HG03280 (cell line): ENCODE data around the gene RABGGTB.
"Not testable (repeated sequence)": the region's sequence is repeated elsewhere in the genome, so short reads cannot be mapped to it uniquely, and the experiment has no call there.

Experiments used
- ATAC-seq: cut with Tn5 transposase; IDR thresholded peaks from one replicate; pipeline ENCODE4 v1.9.1; 2021; ENCODE audit warnings: mild to moderate bottlenecking, moderate library complexity; ENCODE audit not compliant: unreplicated experiment

The RABGGTB gene

DNA sequence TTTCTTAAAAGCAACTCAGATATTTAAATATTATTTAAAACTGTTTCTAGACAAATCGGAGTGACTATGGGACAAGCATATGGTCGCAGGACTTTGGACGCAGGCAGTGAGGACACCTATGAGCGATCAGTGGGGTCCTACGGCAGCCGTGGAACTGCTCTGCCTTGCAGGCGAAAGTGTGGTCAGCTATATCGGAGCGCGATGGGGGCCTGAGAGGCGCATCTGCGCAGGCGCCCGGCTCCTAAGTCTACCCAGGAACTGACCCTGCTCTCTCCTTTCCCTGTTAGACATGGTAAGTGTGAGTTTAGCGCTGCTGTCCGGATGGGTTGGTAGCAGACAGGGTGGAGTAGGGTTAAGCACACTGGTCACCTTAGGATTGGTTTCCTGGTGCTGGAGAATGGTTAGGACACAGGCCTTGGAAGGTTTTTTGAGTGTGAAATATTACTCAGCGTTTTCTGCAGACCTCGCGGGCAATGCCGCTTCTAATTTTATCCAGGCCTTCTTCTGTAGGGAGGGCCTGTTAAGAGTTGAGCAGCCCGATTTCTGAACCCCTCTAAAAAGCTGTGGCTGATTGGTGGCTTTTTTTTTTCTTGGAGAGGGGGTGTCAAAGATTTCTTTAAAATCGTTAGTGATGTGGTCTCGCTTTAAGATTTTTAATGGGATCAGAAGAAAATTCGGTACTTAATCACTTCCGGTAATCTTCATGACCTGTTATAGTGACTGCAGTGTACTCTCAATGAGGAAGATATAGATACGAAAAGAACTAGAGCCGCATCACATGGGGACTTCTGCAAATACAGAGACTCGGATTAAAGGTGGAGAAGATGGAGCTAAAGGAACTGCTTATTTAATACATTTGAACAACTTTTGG, at the start of gene RABGGTB:
Gene RABGGTB, plus strand, starts transcription at position 274 of the 871 bp plus-strand sequence. Its CDS starts 16 bp downstream, at position 290.
- peak; percentile 78 for ATAC-seq

DNA sequence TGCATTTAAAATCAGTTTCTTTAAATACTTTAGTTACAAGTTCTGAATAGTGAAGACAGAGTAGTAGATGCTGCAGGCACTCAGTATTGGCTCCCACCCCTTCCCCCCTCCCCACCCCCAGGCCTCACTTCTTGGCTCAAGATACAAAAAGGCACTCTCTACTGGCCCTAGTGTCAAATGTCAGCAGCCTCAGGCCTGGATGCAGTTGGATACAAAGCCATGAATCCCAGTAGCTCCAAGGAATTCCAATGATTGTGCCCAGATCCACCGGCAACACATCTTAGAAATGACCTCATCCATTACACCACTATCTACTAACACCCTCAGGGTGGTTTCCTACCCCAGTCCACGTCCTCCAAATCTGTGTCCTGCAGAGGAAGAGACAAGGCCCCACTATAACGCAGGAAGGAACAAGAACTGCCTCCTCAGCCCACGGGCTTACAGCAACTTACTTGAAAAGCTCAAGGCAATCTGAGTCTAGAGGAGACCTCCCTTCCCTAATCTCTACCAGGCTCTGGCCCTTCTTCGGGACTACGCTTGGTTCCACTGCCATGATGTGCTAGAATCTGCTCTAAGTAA, 43.9 kb upstream of the RABGGTB start:
- no peak for ATAC-seq

DNA sequence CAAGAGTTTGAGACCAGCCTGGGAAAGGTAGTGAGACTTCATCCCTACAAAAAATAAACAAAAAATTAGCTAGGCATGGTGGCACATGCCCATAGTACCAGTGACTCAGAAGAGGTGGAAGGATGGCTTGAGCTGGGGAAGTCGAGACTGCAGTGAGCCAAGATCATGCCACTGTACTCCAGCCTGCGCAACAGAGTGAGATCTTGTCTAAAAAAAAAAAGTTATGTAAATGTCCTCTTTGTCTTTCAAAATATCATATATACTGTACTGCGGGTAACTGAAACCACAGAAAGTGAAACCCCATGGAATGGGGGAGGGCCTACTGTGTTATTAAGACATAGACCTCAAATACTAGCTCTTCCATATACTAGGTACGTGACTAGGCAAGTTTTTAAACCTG, 40.8 kb upstream of the RABGGTB start:
- peak; percentile 54 for ATAC-seq

DNA sequence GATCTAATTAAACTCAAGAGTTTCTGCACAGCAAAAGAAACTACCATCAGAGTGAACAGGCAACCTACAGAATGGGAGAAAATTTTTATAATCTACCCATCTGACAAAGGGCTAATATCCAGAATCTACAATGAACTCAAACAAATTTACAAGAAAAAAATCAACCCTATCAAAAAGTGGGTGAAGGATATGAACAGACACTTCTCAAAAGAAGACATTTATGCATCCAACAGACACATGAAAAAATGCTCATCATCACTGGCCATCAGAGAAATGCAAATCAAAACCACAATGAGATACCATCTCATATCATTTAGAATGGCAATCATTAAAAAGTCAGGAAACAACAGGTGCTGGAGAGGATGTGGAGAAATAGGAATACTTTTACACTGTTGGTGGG, 28.8 kb upstream of the RABGGTB start:
- not testable (repeated sequence) for ATAC-seq

DNA sequence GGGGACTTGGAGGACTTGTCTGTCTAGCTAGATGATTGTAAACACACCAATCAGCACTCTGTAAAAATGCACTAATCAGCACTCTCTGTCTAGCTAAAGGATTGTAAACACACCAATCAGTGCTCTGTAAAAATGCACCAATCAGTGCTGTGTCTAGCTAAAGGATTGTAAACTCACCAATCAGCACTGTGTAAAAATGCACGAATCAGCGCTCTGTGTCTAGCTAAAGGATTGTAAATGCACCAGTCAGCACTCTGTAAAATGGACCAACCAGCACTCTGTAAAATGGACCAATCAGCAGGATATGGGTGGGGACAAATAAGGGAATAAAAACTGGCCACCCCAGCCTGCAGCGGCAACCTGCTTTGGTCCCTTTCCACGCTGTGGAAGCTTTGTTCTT, 27.5 kb upstream of the RABGGTB start:
- ATAC-seq, result not testable (repeated sequence)

DNA sequence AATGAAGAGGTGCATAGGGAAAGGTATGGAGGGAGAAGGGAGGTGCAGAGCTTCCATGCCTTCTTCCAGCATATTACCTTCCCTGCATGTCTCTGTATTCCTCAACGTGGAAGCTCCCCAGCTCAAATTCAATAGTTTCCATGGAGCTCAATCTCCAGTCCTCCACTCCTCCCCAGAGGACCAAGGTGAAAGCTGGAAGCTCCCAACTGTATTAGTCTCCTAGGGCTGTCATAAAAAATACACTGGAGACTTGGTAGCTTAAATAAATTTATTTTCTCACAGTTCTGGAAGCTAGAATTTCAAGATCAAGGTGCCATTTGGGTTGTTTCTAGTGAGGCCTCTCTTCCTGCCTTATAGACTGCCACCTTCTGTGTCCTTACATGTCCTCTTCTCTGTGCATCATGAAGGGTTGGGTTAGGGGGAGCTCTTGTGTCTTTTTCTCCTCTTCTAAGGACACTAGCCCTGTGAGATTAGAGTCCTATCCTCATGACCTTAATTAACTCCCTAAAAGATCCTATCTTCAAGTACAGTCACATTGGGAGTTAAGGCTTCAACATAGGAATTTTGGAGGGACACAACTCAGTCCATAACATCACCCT, 21.9 kb upstream of the RABGGTB start:
- no peak for ATAC-seq

DNA sequence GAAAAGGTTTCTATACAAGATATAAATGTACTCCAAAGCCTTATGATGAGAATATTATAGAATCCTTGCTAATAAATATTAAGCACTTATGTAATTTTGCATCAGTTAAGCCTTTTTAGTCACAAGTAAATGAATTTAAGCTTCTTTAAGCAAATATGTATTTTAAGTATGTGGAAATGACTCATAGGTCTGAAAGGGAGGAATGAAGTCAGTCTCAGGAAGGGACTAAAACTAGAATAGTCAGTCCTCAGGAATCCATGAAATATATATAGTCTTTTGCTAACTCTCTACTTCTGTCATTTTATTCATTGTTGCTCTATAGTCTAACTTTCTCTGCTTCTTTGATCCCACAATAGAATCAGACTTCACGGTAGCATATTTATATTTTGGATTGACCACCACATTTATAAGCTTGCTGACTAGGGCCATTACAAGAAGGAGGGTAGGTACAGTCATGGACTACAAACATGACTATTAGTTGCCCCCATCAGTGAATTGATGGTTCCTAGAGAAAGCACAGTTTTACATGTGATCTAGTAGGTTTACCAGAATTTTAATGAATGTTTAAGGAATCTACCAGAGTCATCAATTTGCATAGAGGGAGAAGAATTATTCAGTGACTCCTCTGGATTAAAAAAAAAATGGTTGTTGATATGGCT, 20.2 kb upstream of the RABGGTB start:
- no peak for ATAC-seq

DNA sequence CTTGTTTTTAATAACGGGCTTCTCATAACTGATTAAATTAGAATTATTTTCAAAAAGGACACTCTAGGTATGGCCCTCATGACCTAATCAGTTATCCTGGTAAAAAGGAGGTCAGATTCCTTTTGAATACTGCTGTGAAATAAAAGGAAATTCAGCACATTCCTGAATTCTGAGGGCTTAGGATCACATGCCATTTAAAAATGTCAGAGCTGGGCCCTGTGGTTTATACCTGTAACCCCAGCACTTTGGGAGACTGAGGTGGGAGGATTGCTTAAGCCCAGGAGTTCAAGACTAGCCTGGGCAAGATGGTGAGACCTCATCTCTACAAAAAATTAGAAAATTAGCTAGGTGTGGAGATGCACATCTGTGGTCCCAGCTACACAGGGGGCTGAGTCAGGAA, 18.0 kb upstream of the RABGGTB start:
- ATAC-seq, result no peak

DNA sequence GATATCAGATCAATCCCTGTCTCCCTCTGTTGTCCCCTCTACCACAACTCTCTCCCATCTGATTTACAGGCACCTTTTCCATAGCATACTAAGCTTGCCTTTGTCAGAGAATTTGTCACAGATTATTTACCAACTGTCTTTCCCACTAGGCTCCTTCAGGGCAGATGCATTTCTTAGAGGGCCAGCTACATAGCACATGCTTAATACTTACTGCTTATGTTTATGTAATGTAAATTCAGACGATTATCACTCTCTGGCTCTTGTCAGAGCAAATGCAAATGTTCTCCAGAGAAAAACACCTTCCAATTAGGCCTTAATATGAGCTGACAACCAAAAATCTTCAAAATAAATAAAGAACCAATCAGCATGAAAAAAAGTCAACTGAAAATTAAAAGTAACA, 15.3 kb upstream of the RABGGTB start:
- no peak for ATAC-seq

DNA sequence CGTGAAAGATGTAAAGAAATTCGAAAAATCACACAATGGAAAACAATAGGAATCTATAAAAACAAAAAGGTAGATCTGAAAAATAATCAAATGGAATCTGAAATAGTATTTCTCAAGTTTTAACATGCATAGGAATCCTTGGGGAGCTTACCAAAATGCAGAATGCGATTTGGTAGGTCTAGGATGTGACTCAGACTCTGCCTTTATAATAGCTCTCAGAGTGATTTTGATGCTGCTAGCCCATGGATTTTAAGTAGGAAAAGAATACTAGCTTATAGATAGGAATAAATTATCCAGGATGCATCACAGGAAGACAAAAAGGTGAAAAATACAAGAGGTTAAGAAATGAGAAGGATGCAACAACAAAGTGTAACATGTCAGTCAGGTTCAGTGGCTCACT, 14.1 kb upstream of the RABGGTB start:
- ATAC-seq, result no peak

DNA sequence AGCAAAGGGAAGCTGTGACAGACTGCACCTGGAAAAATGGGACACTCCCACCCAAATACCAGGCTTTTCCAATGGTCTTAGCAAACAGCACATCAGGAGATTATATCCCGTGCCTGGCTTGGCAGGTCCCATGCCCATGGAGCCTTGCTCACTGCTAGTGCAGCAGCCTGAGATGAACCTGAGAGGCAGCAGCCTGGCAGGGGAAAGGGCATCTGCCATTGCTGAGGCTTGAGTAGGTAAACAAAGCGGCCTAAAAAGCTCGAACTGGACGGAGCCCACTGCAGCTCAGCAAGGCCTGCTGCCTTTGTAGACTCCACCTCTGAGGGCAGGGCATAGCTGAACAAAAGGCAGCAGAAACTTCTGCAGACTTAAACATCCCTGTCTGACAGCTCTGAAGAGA, 8.2 kb upstream of the RABGGTB start:
- ATAC-seq, result not testable (repeated sequence)

DNA sequence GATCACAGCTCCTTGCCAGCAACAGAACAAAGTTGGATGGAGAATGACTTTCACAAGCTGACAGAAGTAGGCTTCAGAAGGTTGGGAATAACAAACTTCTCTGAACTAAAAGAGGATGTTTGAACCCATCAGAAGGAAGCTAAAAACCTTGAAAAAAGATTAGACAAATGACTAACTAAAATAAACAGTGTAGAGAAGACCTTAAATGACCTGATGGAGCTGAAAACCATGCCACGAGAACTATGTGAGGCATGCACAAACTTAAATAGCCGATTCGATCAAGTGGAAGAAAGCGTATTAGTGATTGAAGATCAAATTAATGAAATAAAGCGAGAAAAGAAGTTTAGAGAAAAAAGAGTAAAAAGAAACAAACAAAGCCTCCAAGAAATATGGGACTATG, 7.4 kb upstream of the RABGGTB start:
- ATAC-seq, result not testable (repeated sequence)

DNA sequence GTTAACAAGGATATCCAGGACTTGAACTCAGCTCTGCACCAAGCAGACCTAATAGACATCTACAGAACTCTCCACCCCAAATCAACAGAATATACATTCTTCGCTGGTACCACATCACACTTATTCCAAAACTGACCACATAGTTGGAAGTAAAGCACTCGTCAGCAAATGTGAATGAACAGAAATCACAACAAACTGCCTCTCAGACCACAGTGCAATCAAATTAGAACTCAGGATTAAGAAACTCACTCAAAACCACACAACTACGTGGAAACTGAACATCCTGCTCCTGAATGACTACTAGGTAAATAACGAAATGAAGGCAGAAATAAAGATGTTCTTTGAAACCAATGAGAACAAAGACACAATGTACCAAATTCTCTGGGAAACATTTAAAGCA, 5.9 kb upstream of the RABGGTB start:
- not testable (repeated sequence) for ATAC-seq

DNA sequence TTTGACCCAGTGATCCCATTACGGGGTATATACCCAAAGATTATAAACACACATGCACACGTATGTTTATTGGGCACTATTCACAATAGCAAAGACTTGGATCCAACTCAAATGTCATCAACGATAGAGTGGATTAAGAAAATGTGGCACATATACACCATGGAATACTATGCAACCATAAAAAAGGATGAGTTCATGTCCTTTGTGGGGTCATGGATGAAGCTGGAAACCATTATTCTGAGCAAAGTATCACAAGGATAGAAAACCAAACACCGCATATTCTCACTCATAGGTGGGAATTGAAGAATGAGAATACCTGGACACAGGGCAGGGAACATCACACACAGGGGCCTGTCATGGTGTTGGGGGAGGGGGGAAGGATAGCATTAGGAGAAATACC, 2.1 kb upstream of the RABGGTB start:
- not testable (repeated sequence) for ATAC-seq

DNA sequence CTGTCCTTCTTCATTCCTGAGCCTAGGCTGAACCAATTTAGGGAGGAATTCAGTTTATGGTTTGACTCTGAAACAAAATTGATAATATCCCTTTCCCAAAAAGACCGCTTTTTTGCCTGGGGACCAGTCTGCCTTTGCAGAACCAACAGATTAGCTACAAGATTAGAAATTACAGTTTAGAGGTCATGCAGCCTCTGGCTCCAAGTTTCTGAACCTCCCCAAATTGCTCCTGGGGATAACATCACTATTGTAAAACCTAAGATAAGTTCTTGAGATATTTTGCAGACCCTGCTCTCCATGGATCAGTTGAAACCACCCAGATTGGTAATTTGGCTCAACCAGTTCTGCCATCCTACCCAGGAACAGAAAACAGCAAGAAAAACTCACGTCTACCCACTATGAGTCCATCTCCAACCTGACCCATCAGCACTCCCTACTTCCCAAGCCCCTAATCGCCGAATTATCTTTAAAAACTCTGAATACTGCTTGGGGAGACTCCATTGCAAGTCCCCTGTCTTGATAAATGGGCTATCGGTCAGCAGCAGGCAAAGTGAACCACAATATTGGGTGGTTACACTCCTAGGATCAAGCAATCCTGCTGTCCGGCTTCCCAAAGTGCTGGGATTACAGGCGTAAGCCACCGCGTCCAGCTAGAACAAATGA, 605 bp upstream of the RABGGTB start:
- peak; percentile 11 for ATAC-seq

DNA sequence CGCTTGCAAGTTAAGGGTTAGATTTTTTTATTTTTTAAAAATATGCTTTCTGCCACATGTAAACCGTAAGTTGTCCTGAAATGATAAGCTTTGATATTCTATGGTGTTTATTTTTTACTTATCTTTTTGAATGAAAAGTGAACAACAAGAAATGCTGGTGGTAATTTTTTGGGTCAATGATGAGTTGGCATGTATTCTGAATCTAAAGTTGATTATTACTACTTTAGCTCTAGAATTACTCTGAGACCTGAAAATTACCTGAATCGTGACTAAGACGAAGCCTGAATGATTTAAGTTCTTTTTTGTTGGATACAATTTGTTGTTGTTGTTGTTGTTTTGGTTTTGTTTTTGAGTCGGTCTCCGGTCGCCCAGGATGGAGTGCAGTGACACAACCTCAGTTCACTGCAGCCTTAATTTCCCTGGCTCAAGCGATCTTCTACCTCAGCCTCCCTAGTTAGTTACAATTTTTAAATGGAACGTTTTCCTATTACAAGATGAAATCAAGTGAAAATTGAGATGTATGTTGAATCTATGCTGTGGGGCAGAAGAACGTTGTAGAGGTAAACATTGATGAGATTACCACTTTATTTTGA, 941 bp downstream of the RABGGTB start:
- no peak for ATAC-seq

DNA sequence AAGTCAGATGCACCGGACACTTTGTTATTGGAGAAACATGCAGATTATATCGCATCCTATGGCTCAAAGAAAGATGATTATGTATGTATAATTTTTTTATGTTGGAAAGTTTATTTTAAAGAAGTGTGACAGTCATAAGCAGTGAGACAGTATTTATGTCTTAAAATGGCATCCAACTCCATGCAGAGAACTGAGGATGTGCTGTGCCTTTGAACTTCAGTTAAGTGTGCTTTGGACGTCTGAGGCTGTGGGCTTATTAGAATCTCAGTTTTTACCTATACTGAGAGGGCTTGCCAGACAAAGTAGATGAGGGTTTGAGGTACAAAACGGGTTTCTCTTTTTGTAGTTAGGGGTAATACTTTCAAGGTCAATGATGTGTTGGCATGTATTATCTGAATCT, 1.5 kb downstream of the RABGGTB start:
- no peak for ATAC-seq

DNA sequence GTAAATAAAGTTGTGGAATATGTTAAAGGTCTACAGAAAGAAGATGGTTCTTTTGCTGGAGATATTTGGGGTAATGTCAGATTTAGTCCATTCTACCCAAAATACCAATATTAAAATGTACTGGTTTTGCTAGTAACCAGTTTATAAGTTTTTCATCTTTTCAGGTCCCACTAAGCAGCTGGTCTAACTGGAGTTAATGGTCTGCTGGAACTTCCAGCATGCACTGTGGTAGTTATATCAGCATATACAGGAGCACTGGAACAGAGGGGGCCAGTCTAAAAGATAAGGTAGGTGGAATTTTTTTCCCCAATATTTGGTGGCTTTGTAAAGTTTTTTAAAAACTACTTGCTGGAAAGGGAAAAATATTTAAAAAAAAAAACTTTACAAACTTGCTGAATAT, 3.9 kb downstream of the RABGGTB start:
- no peak for ATAC-seq

DNA sequence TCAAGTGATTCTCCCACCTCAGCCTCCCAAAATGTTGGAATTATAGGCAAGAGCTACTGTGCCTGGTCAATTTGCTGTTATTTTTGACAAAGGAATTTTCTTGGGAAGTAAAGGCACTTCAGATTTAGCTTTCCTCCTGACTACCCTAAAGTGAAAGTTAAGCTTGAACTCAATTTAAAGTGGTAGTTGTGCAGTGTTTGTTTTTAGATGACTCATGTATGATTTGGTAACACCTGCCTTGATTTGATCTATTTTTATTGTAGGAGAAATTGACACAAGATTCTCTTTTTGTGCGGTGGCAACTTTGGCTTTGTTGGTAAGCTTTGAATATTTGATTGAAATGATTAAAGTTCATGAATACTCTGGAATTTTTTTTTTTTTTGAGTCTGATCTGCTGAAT, 5.0 kb downstream of the RABGGTB start:
- ATAC-seq, result no peak

DNA sequence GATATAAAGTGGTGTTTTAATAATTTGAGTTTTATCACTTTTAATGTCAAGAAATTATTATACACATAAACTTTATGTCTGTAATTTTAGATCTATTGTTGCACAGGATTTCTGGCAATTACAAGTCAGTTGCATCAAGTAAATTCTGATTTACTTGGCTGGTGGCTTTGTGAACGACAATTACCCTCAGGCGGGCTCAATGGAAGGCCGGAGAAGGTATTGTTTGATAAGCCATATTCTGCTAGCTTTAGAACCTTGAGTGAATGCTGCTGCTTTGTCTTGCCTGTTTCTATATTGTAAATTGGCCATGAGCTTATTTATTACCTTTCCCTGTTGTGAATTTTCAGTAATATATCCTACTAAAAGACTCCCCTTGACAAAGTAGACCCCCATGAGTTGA, 6.0 kb downstream of the RABGGTB start:
- no peak for ATAC-seq

DNA sequence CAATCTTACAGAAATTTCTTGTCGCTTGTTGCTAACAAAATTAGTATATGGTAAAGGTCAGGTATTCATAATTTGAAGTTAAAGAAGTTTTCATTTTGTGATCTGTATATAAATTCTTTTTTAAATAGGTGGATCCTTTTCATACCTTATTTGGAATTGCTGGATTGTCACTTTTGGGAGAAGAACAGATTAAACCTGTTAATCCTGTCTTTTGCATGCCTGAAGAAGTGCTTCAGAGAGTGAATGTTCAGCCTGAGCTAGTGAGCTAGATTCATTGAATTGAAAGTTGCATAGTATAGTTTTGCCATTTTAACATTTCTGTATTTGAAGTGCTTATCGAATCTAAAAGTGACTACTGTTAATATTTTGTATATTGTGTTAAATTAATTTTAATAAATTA, 8.3 kb downstream of the RABGGTB start:
- ATAC-seq, result no peak
